ENCODE results near the gene SH3PXD2A.

Gene SH3PXD2A

GRCh38 chr10:103580430-103580829 lies 274.9 kb downstream of the SH3PXD2A start:
- no peak for TF ChIP-seq ZXDB (tag by site-specific recombination; IDR thresholded peaks at IDR 0.05)
- no peak for TF ChIP-seq EGR2 (tag by site-specific recombination; IDR thresholded peaks at IDR 0.05; ENCODE audit: low read depth)
- TF ChIP-seq ZNF654 (tag by site-specific recombination; IDR thresholded peaks at IDR 0.05; ENCODE audit: low read depth) = no peak
- no peak for TF ChIP-seq SCRT1 (tag by site-specific recombination; IDR thresholded peaks at IDR 0.05; ENCODE audit: borderline replicate concordance)
- TF ChIP-seq PRDM1 (tag by site-specific recombination; IDR thresholded peaks at IDR 0.05) = no peak
- TF ChIP-seq ZNF202 (tag by site-specific recombination; IDR thresholded peaks at IDR 0.05; ENCODE audit: borderline replicate concordance) = no peak
- TF ChIP-seq ZNF18 (tag by site-specific recombination; IDR thresholded peaks at IDR 0.05) = no peak
- no peak for TF ChIP-seq HOXA7 (CRISPR knock-in tag; IDR thresholded peaks at IDR 0.05; ENCODE audit: borderline replicate concordance)
- no peak for TF ChIP-seq ZNF26 (tag by site-specific recombination; IDR thresholded peaks at IDR 0.05)
- Histone ChIP-seq H3K4me3 (ENCODE audit: low read depth, low read length) (no peak overlapping the region), H3K36me3 (ENCODE audit: control insufficient read depth in 2 of 2, insufficient read depth in 1 of 2, low read length in 2 of 2) (no peaks in the 10 kb centered on the region), H3K9me3 (ENCODE audit: control insufficient read depth, insufficient read depth, low read depth, low read length) (no peaks in the 10 kb centered on the region), H3K27ac (ENCODE audit: extremely low read depth, low read depth, low read length) (no peak overlapping the region), H3K4me1 (ENCODE audit: control insufficient read depth, insufficient read depth, low read length) (peaks cover 1% of the 10 kb centered on the region; the same call in 1 of the 2 replicates)
- CTCF ChIA-PET = interaction anchor here (0.5 to 4.1 kb wide), 8 partner anchors 12 to 540 kb away, joined by 3 to 23 read pairs (median 4); no protein-coding TSS in a partner anchor
- POLR2A ChIA-PET = no interaction called here

- Histone ChIP-seq H3K9me3 (ENCODE audit: control insufficient read depth, insufficient read depth, low read depth, low read length) (no peaks in the 10 kb centered on the region), H3K4me3 (ENCODE audit: low read depth, low read length) (no peak overlapping the region), H3K27ac (ENCODE audit: extremely low read depth, low read depth, low read length) (no peak overlapping the region), H3K36me3 (ENCODE audit: control insufficient read depth in 2 of 2, insufficient read depth in 1 of 2, low read length in 2 of 2) (no peaks in the 10 kb centered on the region), H3K4me1 (ENCODE audit: control insufficient read depth, insufficient read depth, low read length) (peaks cover 3% of the 10 kb centered on the region; the same call in 1 of the 2 replicates)
- ChIA-PET POLR2A (no interaction called here), CTCF (interaction anchor here (1.0 to 4.1 kb wide), 5 partner anchors 13 to 164 kb away, joined by 3 to 23 read pairs (median 4); no protein-coding TSS in a partner anchor)
- no peak for TF ChIP-seq ZNF292 (tag by site-specific recombination; IDR thresholded peaks at IDR 0.05; ENCODE audit: borderline replicate concordance, low read depth)
- no peak for TF ChIP-seq ZBTB1 (tag by site-specific recombination; IDR thresholded peaks at IDR 0.05)
- TF ChIP-seq SCRT2 (tag by site-specific recombination; IDR thresholded peaks at IDR 0.05) = peak; percentile 33; the same call in 1 of the 2 replicates
- TF ChIP-seq PRDM4 (tag by site-specific recombination; IDR thresholded peaks at IDR 0.05) = no peak
- no peak for TF ChIP-seq ZNF768 (tag by site-specific recombination; IDR thresholded peaks at IDR 0.05)
Measured at GRCh38 chr10:103580011-103580410, 275.4 kb downstream of the SH3PXD2A start.

GRCh38 chr10:103578782-103579382 lies 276.5 kb downstream of the SH3PXD2A start:
- TF ChIP-seq ZNF521 (tag by site-specific recombination; IDR thresholded peaks at IDR 0.05) = no peak
- TF ChIP-seq ZNF426 (tag by site-specific recombination; IDR thresholded peaks at IDR 0.05) = no peak
- TF ChIP-seq ZNF2 (tag by site-specific recombination; IDR thresholded peaks at IDR 0.05) = no peak
- TF ChIP-seq ZNF664 (tag by site-specific recombination; IDR thresholded peaks at IDR 0.05) = no peak
- Histone ChIP-seq H3K27ac (ENCODE audit: extremely low read depth, low read depth, low read length) (no peak overlapping the region), H3K4me1 (ENCODE audit: control insufficient read depth, insufficient read depth, low read length) (peaks cover 3% of the 10 kb centered on the region; the same call in 1 of the 2 replicates), H3K9me3 (ENCODE audit: control insufficient read depth, insufficient read depth, low read depth, low read length) (no peaks in the 10 kb centered on the region), H3K4me3 (ENCODE audit: low read depth, low read length) (no peak overlapping the region), H3K36me3 (ENCODE audit: control insufficient read depth in 2 of 2, insufficient read depth in 1 of 2, low read length in 2 of 2) (no peaks in the 10 kb centered on the region)
- ChIA-PET CTCF (interaction anchor here (0.8 kb wide), 1 partner anchor 13 kb away, joined by 3 read pairs; no protein-coding TSS in a partner anchor), POLR2A (no interaction called here)
